ENCODE results near the gene ALDH18A1. TPM values are rescaled to one million over a fixed set of nuclear protein-coding genes. Genes with fewer than 3 reads are reported as not detected.

ALDH18A1 gene
- total RNA-seq, 1 experiment from 2014 or later = 70.3 TPM

DNA sequence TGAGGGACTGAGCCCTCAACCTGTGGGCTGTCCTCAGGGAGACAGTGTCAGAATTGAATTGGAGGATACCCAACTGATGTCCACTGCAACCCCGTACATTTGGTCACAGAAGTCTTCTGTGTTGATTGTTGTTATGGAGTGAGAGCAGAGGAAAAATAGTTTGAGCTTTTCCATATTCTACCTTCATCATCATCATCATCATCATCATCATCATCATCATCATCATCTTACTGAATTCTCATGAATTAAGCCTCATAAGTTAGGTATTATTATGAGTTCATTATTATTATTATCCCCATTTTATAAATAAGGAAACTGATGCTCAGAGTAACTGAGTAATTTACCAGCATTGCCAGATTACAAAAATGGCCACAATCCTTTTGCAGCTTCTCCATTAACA is 8.4 kb downstream of the ALDH18A1 start:
- CTCF ChIA-PET = no interaction called here
- Histone ChIP-seq H3K79me2 (ENCODE audit: low read length) (peaks cover 17% of the 10 kb centered on the region; the same call in 1 of the 2 replicates), H3K27ac (ENCODE audit: low read length) (no peak overlapping the region), H3K4me1 (ENCODE audit: insufficient read depth, low read length) (no peaks in the 10 kb centered on the region), H3K27me3 (ENCODE audit: low read length) (no peaks in the 10 kb centered on the region), H4K20me1 (ENCODE audit: low read length) (no peaks in the 10 kb centered on the region), H3K9me2 (replicated peaks; ENCODE audit: low read length) (no peaks in the 10 kb centered on the region), H3K9ac (ENCODE audit: low read length) (no peak overlapping the region), H3K4me2 (ENCODE audit: low read length) (no peak overlapping the region), H3F3A (ENCODE audit: low read length, unreplicated experiment) (no peaks in the 10 kb centered on the region), H2AFZ (ENCODE audit: low read length) (no peak overlapping the region), H3K4me3 (ENCODE audit: low read length) (no peak overlapping the region), H3K9me3 (ENCODE audit: low read length) (no peaks in the 10 kb centered on the region), H3K36me3 (ENCODE audit: low read depth, low read length) (peaks cover 29% of the 10 kb centered on the region)
- DNase-seq = no peak
- POLR2A ChIA-PET (ENCODE audit: unreplicated experiment) = no interaction called here
- BruUV-seq (replicated peaks) = no TSS peak
- TF ChIP-seq EZH2 (IDR thresholded peaks at IDR 0.05; ENCODE audit: low read length, unreplicated experiment) = no peak
- TF ChIP-seq EZH2phosphoT487 (IDR thresholded peaks at IDR 0.05; ENCODE audit: borderline replicate concordance, low read length) = no peak
- TF ChIP-seq, protein P1, sequence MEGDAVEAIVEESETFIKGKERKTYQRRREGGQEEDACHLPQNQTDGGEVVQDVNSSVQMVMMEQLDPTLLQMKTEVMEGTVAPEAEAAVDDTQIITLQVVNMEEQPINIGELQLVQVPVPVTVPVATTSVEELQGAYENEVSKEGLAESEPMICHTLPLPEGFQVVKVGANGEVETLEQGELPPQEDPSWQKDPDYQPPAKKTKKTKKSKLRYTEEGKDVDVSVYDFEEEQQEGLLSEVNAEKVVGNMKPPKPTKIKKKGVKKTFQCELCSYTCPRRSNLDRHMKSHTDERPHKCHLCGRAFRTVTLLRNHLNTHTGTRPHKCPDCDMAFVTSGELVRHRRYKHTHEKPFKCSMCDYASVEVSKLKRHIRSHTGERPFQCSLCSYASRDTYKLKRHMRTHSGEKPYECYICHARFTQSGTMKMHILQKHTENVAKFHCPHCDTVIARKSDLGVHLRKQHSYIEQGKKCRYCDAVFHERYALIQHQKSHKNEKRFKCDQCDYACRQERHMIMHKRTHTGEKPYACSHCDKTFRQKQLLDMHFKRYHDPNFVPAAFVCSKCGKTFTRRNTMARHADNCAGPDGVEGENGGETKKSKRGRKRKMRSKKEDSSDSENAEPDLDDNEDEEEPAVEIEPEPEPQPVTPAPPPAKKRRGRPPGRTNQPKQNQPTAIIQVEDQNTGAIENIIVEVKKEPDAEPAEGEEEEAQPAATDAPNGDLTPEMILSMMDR (conservative IDR thresholded peaks at IDR 0.05; ENCODE audit: low read depth, low read length) = no peak
- intact Hi-C loops (cut with micrococcal nuclease) = no loop called here
- no peak for ATAC-seq

DNA sequence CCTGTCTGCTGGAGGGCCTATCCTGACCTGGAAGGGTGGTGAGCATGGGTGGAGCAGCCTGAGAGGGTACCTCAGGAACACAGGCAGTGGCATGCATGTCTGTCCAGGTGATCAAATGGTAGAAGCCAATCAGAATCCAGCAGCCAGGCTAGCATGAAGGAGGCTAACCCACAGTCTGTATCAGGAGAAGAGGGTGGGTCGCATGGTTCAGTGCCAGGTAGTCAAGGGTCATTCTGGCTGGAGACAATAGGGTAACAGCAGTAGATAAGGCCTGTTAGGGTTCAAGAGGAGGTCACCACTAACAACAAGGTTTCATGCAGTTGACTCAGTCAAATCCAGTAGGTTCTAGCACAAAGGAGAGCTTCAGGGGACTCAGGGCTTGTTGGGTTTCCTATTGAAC is 10.4 kb downstream of the ALDH18A1 start:
- POLR2A ChIA-PET (ENCODE audit: unreplicated experiment) = no interaction called here
- DNase-seq (no peak), ATAC-seq (no peak)
- H3F3A ChIP-seq (ENCODE audit: low read length, unreplicated experiment) = no peaks in the 10 kb centered on the region
- no peak overlapping the region for H3K27ac ChIP-seq (ENCODE audit: low read length)
- H3K9me2 ChIP-seq (replicated peaks; ENCODE audit: low read length) = no peaks in the 10 kb centered on the region
- H3K79me2 ChIP-seq (ENCODE audit: low read length) = peaks cover 13% of the 10 kb centered on the region; the same call in 1 of the 2 replicates
- no peak overlapping the region for H3K9ac ChIP-seq (ENCODE audit: low read length)
- no peaks in the 10 kb centered on the region for H3K4me1 ChIP-seq (ENCODE audit: insufficient read depth, low read length)
- CTCF ChIA-PET = no interaction called here
- no peak overlapping the region for H3K4me3 ChIP-seq (ENCODE audit: low read length)
- H2AFZ ChIP-seq (ENCODE audit: low read length) = no peak overlapping the region
- no peaks in the 10 kb centered on the region for H4K20me1 ChIP-seq (ENCODE audit: low read length)
- no peak overlapping the region for H3K4me2 ChIP-seq (ENCODE audit: low read length)
- H3K9me3 ChIP-seq (ENCODE audit: low read length) = no peaks in the 10 kb centered on the region
- TF ChIP-seq EZH2phosphoT487 (IDR thresholded peaks at IDR 0.05; ENCODE audit: borderline replicate concordance, low read length) (no peak), EZH2 (IDR thresholded peaks at IDR 0.05; ENCODE audit: low read length, unreplicated experiment) (no peak)
- TF ChIP-seq, protein P1 (conservative IDR thresholded peaks at IDR 0.05; ENCODE audit: low read depth, low read length) = no peak
- intact Hi-C loops (cut with micrococcal nuclease) = no loop called here
- no TSS peak for BruUV-seq (replicated peaks)
- no peaks in the 10 kb centered on the region for H3K27me3 ChIP-seq (ENCODE audit: low read length)
- H3K36me3 ChIP-seq (ENCODE audit: low read depth, low read length) = peaks cover 20% of the 10 kb centered on the region; the same call in 1 of the 2 replicates

DNA sequence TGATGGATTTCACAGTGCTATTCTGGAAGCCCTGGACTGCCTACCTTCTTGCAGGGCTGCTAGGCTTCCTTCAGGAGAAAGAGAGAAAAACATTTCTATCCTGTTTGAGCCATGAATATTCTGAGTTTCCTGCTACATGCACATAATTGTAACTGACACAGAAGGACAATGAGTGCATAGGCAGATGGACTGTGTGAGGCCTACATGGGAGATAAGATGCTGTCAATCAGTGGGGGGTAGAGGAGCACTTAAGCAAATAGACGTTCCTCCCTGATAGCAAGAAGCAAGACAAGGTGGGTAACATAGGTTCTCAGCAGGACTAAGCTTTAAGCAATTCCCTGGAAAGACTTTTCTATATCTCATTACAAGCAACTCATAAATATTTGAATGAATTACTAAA is 11.6 kb downstream of the ALDH18A1 start:
- BruUV-seq (replicated peaks) = no TSS peak
- no peak for DNase-seq
- no peak overlapping the region for H3K9ac ChIP-seq (ENCODE audit: low read length)
- POLR2A ChIA-PET (ENCODE audit: unreplicated experiment) = no interaction called here
- H3K36me3 ChIP-seq (ENCODE audit: low read depth, low read length) = peaks cover 16% of the 10 kb centered on the region
- ATAC-seq = no peak
- CTCF ChIA-PET = no interaction called here
- TF ChIP-seq EZH2 (IDR thresholded peaks at IDR 0.05; ENCODE audit: low read length, unreplicated experiment) = no peak
- TF ChIP-seq EZH2phosphoT487 (IDR thresholded peaks at IDR 0.05; ENCODE audit: borderline replicate concordance, low read length) = no peak
- TF ChIP-seq, protein P1 (conservative IDR thresholded peaks at IDR 0.05; ENCODE audit: low read depth, low read length) = no peak
- H2AFZ ChIP-seq (ENCODE audit: low read length) = no peak overlapping the region
- intact Hi-C loops (cut with micrococcal nuclease) = no loop called here
- 0 out of 2 replicates have a peak, but pooled peaks cover 6% of the 10 kb centered on the region for H3K79me2 ChIP-seq (ENCODE audit: low read length)
- H3K4me1 ChIP-seq (ENCODE audit: insufficient read depth, low read length) = no peaks in the 10 kb centered on the region
- H3K27me3 ChIP-seq (ENCODE audit: low read length) = no peaks in the 10 kb centered on the region
- H3K27ac ChIP-seq (ENCODE audit: low read length) = no peak overlapping the region
- H4K20me1 ChIP-seq (ENCODE audit: low read length) = no peaks in the 10 kb centered on the region
- H3K9me2 ChIP-seq (replicated peaks; ENCODE audit: low read length) = no peaks in the 10 kb centered on the region
- no peak overlapping the region for H3K4me2 ChIP-seq (ENCODE audit: low read length)
- no peaks in the 10 kb centered on the region for H3K9me3 ChIP-seq (ENCODE audit: low read length)
- no peaks in the 10 kb centered on the region for H3F3A ChIP-seq (ENCODE audit: low read length, unreplicated experiment)
- H3K4me3 ChIP-seq (ENCODE audit: low read length) = no peak overlapping the region

Data from PC-3 (cell line).